ENCODE results near the gene GPX4. TPM values are rescaled to one million over a fixed set of nuclear protein-coding genes. Genes with fewer than 3 reads are reported as not detected.

The GPX4 gene
- total RNA-seq, 1 experiment from 2014 or later = 251 TPM

DNA sequence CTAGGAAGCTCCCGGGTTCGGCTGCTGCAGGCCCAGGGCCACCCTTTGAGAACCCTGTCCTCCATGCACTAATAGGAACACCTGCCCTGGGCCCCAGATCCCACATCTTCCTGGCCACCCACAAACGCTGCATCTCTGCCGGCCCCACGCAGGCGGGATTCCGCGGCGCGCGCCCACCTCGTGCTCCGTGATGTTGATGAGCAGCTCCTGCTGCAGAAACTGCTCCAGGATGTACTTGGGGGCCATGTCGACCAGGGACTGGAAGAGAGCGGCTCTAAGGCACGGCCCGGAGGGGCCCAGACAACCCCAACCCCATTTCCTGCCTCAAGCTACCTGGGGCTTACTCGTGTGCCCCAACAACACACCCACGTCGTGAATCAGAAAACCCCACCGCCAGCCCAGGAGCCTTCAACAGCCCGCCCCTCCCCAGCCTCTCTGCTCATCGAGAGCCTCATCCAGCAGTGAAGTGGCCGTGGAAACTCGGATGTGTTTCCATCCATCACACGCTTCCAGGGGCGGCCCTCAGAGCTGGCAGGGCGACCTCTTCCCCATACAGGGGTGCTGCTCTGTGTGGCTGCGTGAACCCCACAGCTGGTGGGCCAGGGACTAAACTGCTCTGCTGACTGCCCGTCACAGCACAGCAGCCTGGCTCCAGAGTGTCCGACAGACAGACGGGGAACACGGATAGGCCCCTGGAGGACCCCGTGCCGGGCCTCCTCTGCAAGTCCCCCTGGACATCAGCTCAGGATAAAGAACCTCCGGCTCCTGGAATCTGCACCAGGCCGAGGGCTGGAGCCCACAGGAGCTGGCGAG is 12.9 kb upstream of the GPX4 start:
- H3K9me3 Mint-ChIP-seq (ENCODE audit: low read depth, unreplicated experiment) = no peaks in the 10 kb centered on the region
- no peak overlapping the region for H3K4me3 Mint-ChIP-seq (ENCODE audit: low read depth, unreplicated experiment)
- H3K27me3 Mint-ChIP-seq (ENCODE audit: unreplicated experiment) = no peaks in the 10 kb centered on the region
- DNase-seq = no peak
- TF ChIP-seq, protein P1, sequence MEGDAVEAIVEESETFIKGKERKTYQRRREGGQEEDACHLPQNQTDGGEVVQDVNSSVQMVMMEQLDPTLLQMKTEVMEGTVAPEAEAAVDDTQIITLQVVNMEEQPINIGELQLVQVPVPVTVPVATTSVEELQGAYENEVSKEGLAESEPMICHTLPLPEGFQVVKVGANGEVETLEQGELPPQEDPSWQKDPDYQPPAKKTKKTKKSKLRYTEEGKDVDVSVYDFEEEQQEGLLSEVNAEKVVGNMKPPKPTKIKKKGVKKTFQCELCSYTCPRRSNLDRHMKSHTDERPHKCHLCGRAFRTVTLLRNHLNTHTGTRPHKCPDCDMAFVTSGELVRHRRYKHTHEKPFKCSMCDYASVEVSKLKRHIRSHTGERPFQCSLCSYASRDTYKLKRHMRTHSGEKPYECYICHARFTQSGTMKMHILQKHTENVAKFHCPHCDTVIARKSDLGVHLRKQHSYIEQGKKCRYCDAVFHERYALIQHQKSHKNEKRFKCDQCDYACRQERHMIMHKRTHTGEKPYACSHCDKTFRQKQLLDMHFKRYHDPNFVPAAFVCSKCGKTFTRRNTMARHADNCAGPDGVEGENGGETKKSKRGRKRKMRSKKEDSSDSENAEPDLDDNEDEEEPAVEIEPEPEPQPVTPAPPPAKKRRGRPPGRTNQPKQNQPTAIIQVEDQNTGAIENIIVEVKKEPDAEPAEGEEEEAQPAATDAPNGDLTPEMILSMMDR (IDR thresholded peaks at IDR 0.05; ENCODE audit: unreplicated experiment) = no peak
- peaks cover 65% of the 10 kb centered on the region for H3K36me3 Mint-ChIP-seq (ENCODE audit: insufficient read depth, unreplicated experiment)
- no peaks in the 10 kb centered on the region for H3K4me1 Mint-ChIP-seq (ENCODE audit: low read depth, unreplicated experiment)
- H3K27ac Mint-ChIP-seq (ENCODE audit: unreplicated experiment) = no peak overlapping the region
- intact Hi-C loops (cut with micrococcal nuclease; ENCODE audit: unreplicated experiment) = no loop called here
- BruUV-seq (replicated peaks) = no TSS peak
- CTCF ChIA-PET = interaction anchor here (0.7 kb wide), 1 partner anchor 11 kb away, joined by 4 read pairs; no protein-coding TSS in a partner anchor

DNA sequence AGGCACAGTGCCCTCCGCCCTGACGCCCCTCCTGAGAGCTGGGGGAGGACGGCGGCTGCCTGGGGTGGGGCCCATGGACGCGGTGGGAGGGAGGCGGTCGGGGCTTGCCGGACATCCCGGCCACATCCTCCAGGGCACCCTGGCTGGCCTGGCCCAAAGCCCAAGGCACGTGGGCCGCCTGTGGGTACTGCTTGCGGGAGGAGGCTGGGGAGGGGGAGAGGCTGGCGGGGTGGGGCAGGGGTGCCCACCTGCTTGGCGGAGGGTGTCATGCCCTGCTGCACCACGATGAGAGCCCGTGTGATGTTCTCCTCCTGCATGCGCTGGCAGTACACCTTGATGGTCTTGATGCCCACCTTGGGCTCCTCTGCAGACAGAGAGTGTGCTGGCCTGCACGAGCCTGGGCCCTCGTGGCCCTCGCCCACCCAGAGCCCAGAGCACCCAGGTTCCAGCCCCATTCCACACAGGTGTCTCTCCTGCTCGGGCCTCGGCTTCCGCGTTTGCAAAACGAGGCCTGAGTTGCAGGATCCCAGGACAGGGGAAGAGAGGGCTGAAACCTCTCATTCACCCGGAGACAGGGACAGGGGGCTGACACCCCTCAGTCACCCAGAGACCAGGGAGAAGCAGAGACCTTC is 12.1 kb upstream of the GPX4 start:
- BruUV-seq (replicated peaks) = no TSS peak
- no peaks in the 10 kb centered on the region for H3K4me1 Mint-ChIP-seq (ENCODE audit: low read depth, unreplicated experiment)
- no peak overlapping the region for H3K27ac Mint-ChIP-seq (ENCODE audit: unreplicated experiment)
- TF ChIP-seq, protein P1 (IDR thresholded peaks at IDR 0.05; ENCODE audit: unreplicated experiment) = no peak
- peaks cover 62% of the 10 kb centered on the region for H3K36me3 Mint-ChIP-seq (ENCODE audit: insufficient read depth, unreplicated experiment)
- no peaks in the 10 kb centered on the region for H3K9me3 Mint-ChIP-seq (ENCODE audit: low read depth, unreplicated experiment)
- DNase-seq = no peak
- CTCF ChIA-PET = no interaction called here
- H3K27me3 Mint-ChIP-seq (ENCODE audit: unreplicated experiment) = no peaks in the 10 kb centered on the region
- no peak overlapping the region for H3K4me3 Mint-ChIP-seq (ENCODE audit: low read depth, unreplicated experiment)
- intact Hi-C loops (cut with micrococcal nuclease; ENCODE audit: unreplicated experiment) = no loop called here

- intact Hi-C loops (cut with micrococcal nuclease; ENCODE audit: unreplicated experiment) = no loop called here
- no TSS peak for BruUV-seq (replicated peaks)
- Mint-ChIP-seq H3K27ac (ENCODE audit: unreplicated experiment) (no peak overlapping the region), H3K4me3 (ENCODE audit: low read depth, unreplicated experiment) (peak overlapping the region; percentile 93), H3K36me3 (ENCODE audit: insufficient read depth, unreplicated experiment) (peaks cover 55% of the 10 kb centered on the region), H3K4me1 (ENCODE audit: low read depth, unreplicated experiment) (peaks cover 10% of the 10 kb centered on the region), H3K9me3 (ENCODE audit: low read depth, unreplicated experiment) (no peaks in the 10 kb centered on the region), H3K27me3 (ENCODE audit: unreplicated experiment) (no peaks in the 10 kb centered on the region)
- TF ChIP-seq, protein P1 (IDR thresholded peaks at IDR 0.05; ENCODE audit: unreplicated experiment) = no peak
- DNase-seq = no peak
- CTCF ChIA-PET = no interaction called here
These were observed 10.5 kb upstream of the GPX4 start for GRCh38 chr19:1093330-1093729.

- Mint-ChIP-seq H3K4me1 (ENCODE audit: low read depth, unreplicated experiment) (peaks cover 16% of the 10 kb centered on the region), H3K36me3 (ENCODE audit: insufficient read depth, unreplicated experiment) (peaks cover 54% of the 10 kb centered on the region), H3K27me3 (ENCODE audit: unreplicated experiment) (no peaks in the 10 kb centered on the region), H3K4me3 (ENCODE audit: low read depth, unreplicated experiment) (peak overlapping the region; percentile 93), H3K27ac (ENCODE audit: unreplicated experiment) (peak overlapping the region; percentile 77), H3K9me3 (ENCODE audit: low read depth, unreplicated experiment) (no peaks in the 10 kb centered on the region)
- CTCF ChIA-PET = no interaction called here
- TF ChIP-seq, protein P1 (IDR thresholded peaks at IDR 0.05; ENCODE audit: unreplicated experiment) = no peak
- intact Hi-C loops (cut with micrococcal nuclease; ENCODE audit: unreplicated experiment) = no loop called here
- no peak for DNase-seq
- BruUV-seq (replicated peaks) = no TSS peak
These were observed 9.8 kb upstream of the GPX4 start for GRCh38 chr19:1093811-1094553.
